Measurements from ENCODE around the gene VSIG8.

Gene VSIG8

DNA sequence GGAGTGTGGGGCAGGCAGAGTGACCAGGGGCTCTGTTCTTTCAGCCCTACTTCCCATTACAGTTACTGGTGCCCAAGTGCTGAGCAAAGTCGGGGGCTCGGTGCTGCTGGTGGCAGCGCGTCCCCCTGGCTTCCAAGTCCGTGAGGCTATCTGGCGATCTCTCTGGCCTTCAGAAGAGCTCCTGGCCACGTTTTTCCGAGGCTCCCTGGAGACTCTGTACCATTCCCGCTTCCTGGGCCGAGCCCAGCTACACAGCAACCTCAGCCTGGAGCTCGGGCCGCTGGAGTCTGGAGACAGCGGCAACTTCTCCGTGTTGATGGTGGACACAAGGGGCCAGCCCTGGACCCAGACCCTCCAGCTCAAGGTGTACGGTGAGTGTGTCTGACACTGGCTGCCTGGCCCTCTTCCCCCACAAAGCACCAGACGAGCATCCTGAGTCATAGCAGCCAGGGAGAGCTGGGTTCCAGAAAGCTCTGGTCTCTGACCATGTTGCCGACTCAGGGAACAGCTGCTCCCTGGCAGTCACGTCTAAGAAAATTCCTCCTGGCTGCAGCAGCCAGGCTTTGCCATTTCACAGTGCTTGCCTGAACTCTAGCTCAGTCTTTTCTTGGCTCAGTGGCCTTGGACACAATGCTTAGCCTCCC lies 32.5 kb downstream of the VSIG8 start:
- TF ChIP-seq, protein P1, sequence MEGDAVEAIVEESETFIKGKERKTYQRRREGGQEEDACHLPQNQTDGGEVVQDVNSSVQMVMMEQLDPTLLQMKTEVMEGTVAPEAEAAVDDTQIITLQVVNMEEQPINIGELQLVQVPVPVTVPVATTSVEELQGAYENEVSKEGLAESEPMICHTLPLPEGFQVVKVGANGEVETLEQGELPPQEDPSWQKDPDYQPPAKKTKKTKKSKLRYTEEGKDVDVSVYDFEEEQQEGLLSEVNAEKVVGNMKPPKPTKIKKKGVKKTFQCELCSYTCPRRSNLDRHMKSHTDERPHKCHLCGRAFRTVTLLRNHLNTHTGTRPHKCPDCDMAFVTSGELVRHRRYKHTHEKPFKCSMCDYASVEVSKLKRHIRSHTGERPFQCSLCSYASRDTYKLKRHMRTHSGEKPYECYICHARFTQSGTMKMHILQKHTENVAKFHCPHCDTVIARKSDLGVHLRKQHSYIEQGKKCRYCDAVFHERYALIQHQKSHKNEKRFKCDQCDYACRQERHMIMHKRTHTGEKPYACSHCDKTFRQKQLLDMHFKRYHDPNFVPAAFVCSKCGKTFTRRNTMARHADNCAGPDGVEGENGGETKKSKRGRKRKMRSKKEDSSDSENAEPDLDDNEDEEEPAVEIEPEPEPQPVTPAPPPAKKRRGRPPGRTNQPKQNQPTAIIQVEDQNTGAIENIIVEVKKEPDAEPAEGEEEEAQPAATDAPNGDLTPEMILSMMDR (IDR thresholded peaks at IDR 0.05; ENCODE audit: low read depth, low read length) = no peak

DNA sequence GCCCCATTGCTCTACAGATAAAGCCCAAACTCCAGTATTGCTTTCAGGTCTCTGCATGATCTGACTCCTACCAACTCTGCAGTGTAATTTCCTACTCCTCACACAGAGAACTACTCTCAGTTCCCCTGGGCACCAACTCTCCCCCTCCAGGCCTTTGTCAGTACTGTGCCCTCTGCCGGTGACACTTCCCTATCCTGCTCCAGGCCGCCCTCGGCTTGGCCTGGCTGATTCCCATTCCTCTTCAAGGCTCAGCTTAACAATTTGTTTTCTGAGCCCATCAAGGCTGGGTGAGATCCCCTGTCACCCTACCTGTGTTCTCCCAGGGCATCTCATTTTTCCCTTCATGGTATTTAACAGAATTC lies 33.2 kb downstream of the VSIG8 start:
- TF ChIP-seq, protein P1 (IDR thresholded peaks at IDR 0.05; ENCODE audit: low read depth, low read length) = no peak
- no peak overlapping the region for H3K4me3 ChIP-seq (ENCODE audit: low read depth, low read length)

More for the DNA sequence above, 32.5 kb downstream of the VSIG8 start:
- no peak overlapping the region for H3K4me3 ChIP-seq (ENCODE audit: low read depth, low read length)

DNA sequence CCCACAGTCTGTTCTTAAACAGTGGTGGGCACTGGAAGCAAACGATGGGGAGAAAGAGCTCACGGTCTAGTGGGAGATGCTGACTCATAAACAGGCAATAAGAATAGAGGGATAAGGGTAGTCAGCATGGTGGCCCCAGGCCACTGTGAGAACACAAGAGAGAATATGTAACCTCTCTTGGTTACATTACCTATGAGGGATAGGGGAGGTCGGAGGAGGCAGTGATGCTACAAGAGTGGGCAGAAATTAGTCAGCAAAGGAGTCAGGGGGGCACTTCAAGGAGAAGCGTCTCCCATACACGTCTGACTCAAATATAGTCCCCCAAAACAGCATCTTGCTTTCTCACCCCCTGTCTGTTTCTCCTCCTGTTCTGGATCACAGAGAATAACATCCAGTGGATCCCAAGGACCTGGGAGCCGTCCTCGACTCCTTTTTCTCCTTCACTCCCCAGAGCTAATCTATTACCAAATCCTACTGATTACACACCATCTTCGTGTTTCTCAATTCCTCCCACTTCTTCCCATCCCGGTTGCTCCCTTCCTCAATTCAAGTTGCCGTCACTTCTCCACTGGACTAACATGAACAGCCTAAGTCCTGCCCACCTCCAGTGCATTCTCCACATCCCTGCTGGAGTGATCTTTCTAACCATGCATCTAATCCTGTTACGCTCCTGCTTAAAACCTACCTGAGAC lies 33.7 kb downstream of the VSIG8 start:
- TF ChIP-seq, protein P1 (IDR thresholded peaks at IDR 0.05; ENCODE audit: low read depth, low read length) = no peak
- H3K4me3 ChIP-seq (ENCODE audit: low read depth, low read length) = no peak overlapping the region

DNA sequence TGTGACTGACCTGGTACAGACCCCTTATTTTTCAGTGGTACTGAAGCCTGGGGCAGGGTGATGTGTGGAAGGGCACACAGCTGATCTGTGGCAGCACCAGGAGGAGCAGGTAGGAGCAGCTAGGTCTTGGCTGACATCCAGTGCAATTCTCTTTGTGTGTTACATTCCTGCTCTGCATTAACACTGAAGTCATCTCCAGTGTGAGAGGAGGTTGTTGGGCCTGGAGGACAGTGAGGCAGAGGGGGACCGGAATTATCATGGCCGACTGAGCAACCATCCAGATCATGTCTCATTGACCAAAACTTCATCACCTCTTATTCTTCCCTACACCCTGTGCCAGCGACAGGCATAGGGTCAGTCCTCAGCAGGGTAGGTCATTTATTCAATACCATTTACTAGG lies 34.3 kb downstream of the VSIG8 start:
- H3K4me3 ChIP-seq (ENCODE audit: low read depth, low read length) = no peak overlapping the region
- TF ChIP-seq, protein P1 (IDR thresholded peaks at IDR 0.05; ENCODE audit: low read depth, low read length) = no peak

DNA sequence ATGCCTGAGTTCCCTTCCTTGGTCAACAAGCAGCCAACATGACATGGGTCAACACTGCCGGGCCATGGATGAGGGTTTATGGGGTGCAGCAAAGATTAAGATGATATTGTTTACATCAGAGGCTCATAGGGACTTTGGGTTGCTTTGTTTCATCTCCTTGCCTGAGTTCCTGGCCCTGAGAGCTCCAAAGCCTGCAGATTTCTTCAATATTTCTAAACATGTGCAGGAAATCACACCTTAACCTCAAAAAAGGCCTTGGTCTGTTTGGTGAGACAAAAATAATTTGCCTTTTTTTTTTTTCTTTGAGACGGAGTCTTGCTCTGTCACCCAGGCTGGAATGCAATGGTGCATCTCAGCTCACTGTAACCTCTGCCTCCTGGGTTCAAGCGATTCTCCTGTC lies 34.9 kb downstream of the VSIG8 start:
- no peak overlapping the region for H3K4me3 ChIP-seq (ENCODE audit: low read depth, low read length)
- TF ChIP-seq, protein P1 (IDR thresholded peaks at IDR 0.05; ENCODE audit: low read depth, low read length) = no peak

DNA sequence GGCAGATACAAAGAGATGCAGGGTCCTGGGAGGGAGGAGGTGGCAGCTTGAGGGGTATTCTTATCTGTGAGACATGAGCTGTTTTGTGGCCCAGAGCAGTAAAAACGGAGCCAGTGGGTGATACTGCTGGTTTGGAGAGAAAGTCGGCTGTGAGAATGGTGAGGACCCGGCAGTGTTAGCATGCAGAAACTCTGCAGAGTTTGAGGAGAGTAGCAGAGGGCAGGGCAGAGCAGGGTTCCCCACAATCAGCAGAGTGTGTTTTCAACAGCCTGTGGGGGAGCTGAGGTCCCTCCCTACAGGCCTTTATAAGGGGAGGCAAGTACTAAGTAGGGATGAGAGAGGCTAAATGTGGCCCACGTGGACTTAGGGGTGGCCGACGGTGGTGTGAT lies 35.4 kb downstream of the VSIG8 start:
- H3K4me3 ChIP-seq (ENCODE audit: low read depth, low read length) = no peak overlapping the region
- TF ChIP-seq, protein P1 (IDR thresholded peaks at IDR 0.05; ENCODE audit: low read depth, low read length) = no peak

DNA sequence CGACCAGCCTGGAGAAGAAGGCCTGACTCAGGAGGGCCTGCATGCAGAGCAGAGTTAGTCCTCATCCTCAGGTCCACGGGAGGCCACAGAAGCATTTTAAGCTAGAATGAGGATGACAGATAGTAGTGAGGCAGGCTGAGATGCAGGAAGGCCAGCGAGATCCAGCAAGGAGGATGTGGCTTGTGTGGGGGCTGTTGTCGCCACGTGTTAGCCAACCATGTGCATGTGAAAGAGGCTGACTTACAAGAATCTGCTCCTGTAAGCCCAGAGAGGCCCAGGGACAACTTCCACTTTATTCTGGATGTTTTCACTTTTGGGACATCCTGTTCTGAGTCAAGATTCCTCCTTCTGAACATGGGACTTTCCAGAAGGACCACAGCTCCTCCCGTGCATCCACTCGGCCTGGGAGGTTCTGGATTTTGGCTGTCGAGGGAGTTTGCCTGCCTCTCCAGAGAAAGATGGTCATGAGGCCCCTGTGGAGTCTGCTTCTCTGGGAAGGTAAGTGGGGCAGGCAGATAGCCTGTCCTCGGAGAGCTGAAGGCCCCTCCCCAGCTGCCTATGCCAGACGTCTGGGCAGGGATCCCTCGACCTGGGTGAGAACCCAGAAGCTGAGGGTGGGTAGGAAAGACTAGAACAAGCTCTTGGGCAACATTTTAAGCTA lies 35.9 kb downstream of the VSIG8 start, which contains the start of gene SLAMF8:
Gene SLAMF8 (plus strand): TSS at position 433 of the 661 bp plus-strand sequence. CDS start 26 bp downstream, at position 459.
- H3K4me3 ChIP-seq (ENCODE audit: low read depth, low read length) = no peak within 1 kb of the TSS
- TF ChIP-seq, protein P1 (IDR thresholded peaks at IDR 0.05; ENCODE audit: low read depth, low read length) = no peak

Data from WI38 (cell line).